ENCODE data around the gene BRIX1. TPM values are rescaled to one million over a fixed set of nuclear protein-coding genes. Genes with fewer than 3 reads are reported as not detected.

The BRIX1 gene
- total and polyA plus RNA-seq, 3 experiments from 2014 or later = 53.4 to 114 (median 102) TPM

- peaks cover 0 to 39% (median 8%) of the 10 kb centered on the region in 3 donors for H3K36me3 Mint-ChIP-seq
- no peaks in the 10 kb centered on the region for H3K9me3 Mint-ChIP-seq
- H3K4me3 Mint-ChIP-seq = peak overlapping the region in 1 of 7 donors; percentile 28
- peaks cover 0 to 3% of the 10 kb centered on the region in 2 donors for H3K27me3 Mint-ChIP-seq
- Histone ChIP-seq H3K4me1 (ENCODE audit: insufficient read depth, low read length) (peaks cover 23% of the 10 kb centered on the region), H3K36me3 (ENCODE audit: insufficient read depth, low read length) (peaks cover 12% of the 10 kb centered on the region), H3K27me3 (ENCODE audit: insufficient read depth, low read length, poor library complexity, severe bottlenecking) (no peaks in the 10 kb centered on the region), H3K9me3 (ENCODE audit: low read length) (no peaks in the 10 kb centered on the region), H3K27ac (ENCODE audit: low read depth, low read length) (no peak overlapping the region), H3K4me3 (ENCODE audit: low read length) (no peak overlapping the region)
- ChIA-PET POLR2A (interaction anchor here (3.8 kb wide), 1 partner anchor 12 kb away, joined by 97 read pairs; the partner anchor contains the start of genes BRIX1 and RAD1), CTCF (interaction anchor here (2.7 kb wide), 1 partner anchor 12 kb away, joined by 32 read pairs; the partner anchor contains the start of genes BRIX1 and RAD1)
- DNase-seq = no peak
- peak overlapping the region in 2 of 8 donors; percentile 21 to 84 for H3K27ac Mint-ChIP-seq
- peaks cover 26 to 44% (median 30%) of the 10 kb centered on the region in 3 donors for H3K4me1 Mint-ChIP-seq
Observed at GRCh38 chr5:34927785-34928184, 12.3 kb downstream of the BRIX1 start.

- peaks cover 12% of the 10 kb centered on the region for H3K36me3 ChIP-seq (ENCODE audit: insufficient read depth, low read length)
- H3K4me1 ChIP-seq (ENCODE audit: insufficient read depth, low read length) = peaks cover 23% of the 10 kb centered on the region
- DNase-seq = no peak
- H3K4me3 ChIP-seq (ENCODE audit: low read length) = no peak overlapping the region
- no peak overlapping the region for H3K27ac ChIP-seq (ENCODE audit: low read depth, low read length)
- POLR2A ChIA-PET = interaction anchor here (0.9 to 3.8 kb wide), 2 partner anchors 12 to 1314 kb away, joined by 4 to 97 read pairs; partner anchors contain the start of genes BRIX1 and RAD1
- CTCF ChIA-PET = interaction anchor here (0.5 to 2.7 kb wide), 3 partner anchors 12 to 997 kb away, joined by 3 to 32 read pairs (median 7); partner anchors contain the start of genes BRIX1 and RAD1
- Mint-ChIP-seq H3K9me3 (no peaks in the 10 kb centered on the region), H3K36me3 (peaks cover 0 to 35% (median 8%) of the 10 kb centered on the region in 3 donors), H3K27ac (peak overlapping the region in 3 of 8 donors; percentile 84 to 95 (median 87)), H3K27me3 (peaks cover 0 to 3% of the 10 kb centered on the region in 2 donors), H3K4me3 (peak overlapping the region in 3 of 7 donors; percentile 84 to 100 (median 91)), H3K4me1 (peaks cover 26 to 44% (median 30%) of the 10 kb centered on the region in 3 donors)
- H3K27me3 ChIP-seq (ENCODE audit: insufficient read depth, low read length, poor library complexity, severe bottlenecking) = no peaks in the 10 kb centered on the region
- H3K9me3 ChIP-seq (ENCODE audit: low read length) = no peaks in the 10 kb centered on the region
Observed at GRCh38 chr5:34928267-34928666, 12.8 kb downstream of the BRIX1 start.

GRCh38 chr5:34929134-34929719 is 13.7 kb downstream of the BRIX1 start, which contains the start of gene DNAJC21:
DNAJC21 (plus strand) TSS chr5:34929559; CDS start chr5:34929820, 261 bp downstream.
- Mint-ChIP-seq H3K36me3 (peaks cover 0 to 33% (median 9%) of the 10 kb centered on the region in 3 donors), H3K27me3 (peaks cover 0 to 3% of the 10 kb centered on the region in 2 donors), H3K4me1 (peaks cover 29 to 45% (median 32%) of the 10 kb centered on the region in 3 donors), H3K4me3 (peak within 1 kb of the TSS; percentile 94 to 100 (median 96)), H3K27ac (peak within 1 kb of the TSS; percentile 84 to 98 (median 97)), H3K9me3 (no peaks in the 10 kb centered on the region)
- Histone ChIP-seq H3K36me3 (ENCODE audit: insufficient read depth, low read length) (peaks cover 12% of the 10 kb centered on the region), H3K4me1 (ENCODE audit: insufficient read depth, low read length) (peaks cover 23% of the 10 kb centered on the region), H3K27me3 (ENCODE audit: insufficient read depth, low read length, poor library complexity, severe bottlenecking) (no peaks in the 10 kb centered on the region), H3K27ac (ENCODE audit: low read depth, low read length) (peak within 1 kb of the TSS; percentile 86), H3K9me3 (ENCODE audit: low read length) (no peaks in the 10 kb centered on the region), H3K4me3 (ENCODE audit: low read length) (peak within 1 kb of the TSS; percentile 86)
- POLR2A ChIA-PET = interaction anchor here (0.6 to 3.8 kb wide), 7 partner anchors 10 to 1947 kb away, joined by 3 to 97 read pairs (median 3); partner anchors contain the start of genes BRIX1, LMBRD2, NIPBL and RAD1
- peak; percentile 95 to 98 (median 97) for DNase-seq
- CTCF ChIA-PET = interaction anchor here (1.1 to 2.7 kb wide), 4 partner anchors 13 to 996 kb away, joined by 4 to 32 read pairs (median 6); partner anchors contain the start of genes BRIX1 and RAD1

GRCh38 chr5:34929720-34930461 is 14.4 kb downstream of the BRIX1 start:
- DNase-seq = peak; percentile 76 to 90 (median 81)
- Mint-ChIP-seq H3K4me1 (peaks cover 31 to 50% (median 37%) of the 10 kb centered on the region in 3 donors), H3K9me3 (no peaks in the 10 kb centered on the region), H3K27ac (peak overlapping the region; percentile 84 to 98 (median 97)), H3K4me3 (peak overlapping the region; percentile 94 to 100 (median 96)), H3K27me3 (peaks cover 0 to 3% of the 10 kb centered on the region in 2 donors), H3K36me3 (peaks cover 0 to 34% (median 5%) of the 10 kb centered on the region in 3 donors)
- Histone ChIP-seq H3K9me3 (ENCODE audit: low read length) (no peaks in the 10 kb centered on the region), H3K27ac (ENCODE audit: low read depth, low read length) (peak overlapping the region; percentile 86), H3K4me3 (ENCODE audit: low read length) (peak overlapping the region; percentile 86), H3K4me1 (ENCODE audit: insufficient read depth, low read length) (peaks cover 23% of the 10 kb centered on the region), H3K27me3 (ENCODE audit: insufficient read depth, low read length, poor library complexity, severe bottlenecking) (no peaks in the 10 kb centered on the region), H3K36me3 (ENCODE audit: insufficient read depth, low read length) (peaks cover 10% of the 10 kb centered on the region)
- POLR2A ChIA-PET = interaction anchor here (0.6 to 3.8 kb wide), 7 partner anchors 10 to 1947 kb away, joined by 3 to 97 read pairs (median 3); partner anchors contain the start of genes BRIX1, LMBRD2, NIPBL and RAD1
- CTCF ChIA-PET = interaction anchor here (1.1 to 2.7 kb wide), 5 partner anchors 14 to 995 kb away, joined by 3 to 32 read pairs (median 4); partner anchors contain the start of genes BRIX1 and RAD1

- Mint-ChIP-seq H3K4me1 (peaks cover 33 to 55% (median 40%) of the 10 kb centered on the region in 3 donors), H3K4me3 (peak overlapping the region; percentile 94 to 100 (median 96)), H3K27ac (peak overlapping the region; percentile 84 to 98 (median 97)), H3K27me3 (peaks cover 0 to 3% of the 10 kb centered on the region in 2 donors), H3K9me3 (no peaks in the 10 kb centered on the region), H3K36me3 (peaks cover 0 to 35% (median 5%) of the 10 kb centered on the region in 3 donors)
- H3K36me3 ChIP-seq (ENCODE audit: insufficient read depth, low read length) = peaks cover 5% of the 10 kb centered on the region
- peak overlapping the region; percentile 86 for H3K4me3 ChIP-seq (ENCODE audit: low read length)
- peaks cover 23% of the 10 kb centered on the region for H3K4me1 ChIP-seq (ENCODE audit: insufficient read depth, low read length)
- DNase-seq = no peak
- no peaks in the 10 kb centered on the region for H3K27me3 ChIP-seq (ENCODE audit: insufficient read depth, low read length, poor library complexity, severe bottlenecking)
- H3K27ac ChIP-seq (ENCODE audit: low read depth, low read length) = peak overlapping the region; percentile 86
- no peaks in the 10 kb centered on the region for H3K9me3 ChIP-seq (ENCODE audit: low read length)
- ChIA-PET CTCF (interaction anchor here (1.2 to 2.7 kb wide), 4 partner anchors 15 to 995 kb away, joined by 3 to 32 read pairs (median 6); partner anchors contain the start of genes BRIX1 and RAD1), POLR2A (interaction anchor here (0.8 to 3.8 kb wide), 3 partner anchors 11 to 1311 kb away, joined by 3 to 97 read pairs (median 9); partner anchors contain the start of genes BRIX1 and RAD1)
Observed at GRCh38 chr5:34930462-34930844, 14.9 kb downstream of the BRIX1 start.

- Histone ChIP-seq H3K4me3 (ENCODE audit: low read length) (peak overlapping the region; percentile 86), H3K9me3 (ENCODE audit: low read length) (no peaks in the 10 kb centered on the region), H3K36me3 (ENCODE audit: insufficient read depth, low read length) (peaks cover 8% of the 10 kb centered on the region), H3K4me1 (ENCODE audit: insufficient read depth, low read length) (peaks cover 23% of the 10 kb centered on the region), H3K27me3 (ENCODE audit: insufficient read depth, low read length, poor library complexity, severe bottlenecking) (no peaks in the 10 kb centered on the region), H3K27ac (ENCODE audit: low read depth, low read length) (peak overlapping the region; percentile 86)
- H3K4me3 Mint-ChIP-seq = peak overlapping the region; percentile 94 to 100 (median 96)
- DNase-seq = no peak
- peaks cover 33 to 55% (median 40%) of the 10 kb centered on the region in 3 donors for H3K4me1 Mint-ChIP-seq
- H3K27ac Mint-ChIP-seq = peak overlapping the region; percentile 72 to 98 (median 96)
- ChIA-PET CTCF (interaction anchor here (1.2 kb wide), 1 partner anchor 31 kb away, joined by 3 read pairs; no protein-coding TSS in a partner anchor), POLR2A (interaction anchor here (1.1 to 3.8 kb wide), 2 partner anchors 11 to 15 kb away, joined by 9 to 97 read pairs; partner anchors contain the start of genes BRIX1 and RAD1)
- H3K27me3 Mint-ChIP-seq = peaks cover 0 to 3% of the 10 kb centered on the region in 2 donors
- H3K9me3 Mint-ChIP-seq = no peaks in the 10 kb centered on the region
- peaks cover 0 to 35% (median 4%) of the 10 kb centered on the region in 3 donors for H3K36me3 Mint-ChIP-seq
Observed at GRCh38 chr5:34930870-34931269, 15.4 kb downstream of the BRIX1 start.

GRCh38 chr5:34932947-34933346 is 17.4 kb downstream of the BRIX1 start:
- Histone ChIP-seq H3K9me3 (ENCODE audit: low read length) (no peaks in the 10 kb centered on the region), H3K27me3 (ENCODE audit: insufficient read depth, low read length, poor library complexity, severe bottlenecking) (no peaks in the 10 kb centered on the region), H3K4me3 (ENCODE audit: low read length) (no peak overlapping the region), H3K36me3 (ENCODE audit: insufficient read depth, low read length) (peaks cover 18% of the 10 kb centered on the region), H3K27ac (ENCODE audit: low read depth, low read length) (no peak overlapping the region), H3K4me1 (ENCODE audit: insufficient read depth, low read length) (peaks cover 23% of the 10 kb centered on the region)
- ChIA-PET CTCF (no interaction called here), POLR2A (no interaction called here)
- Mint-ChIP-seq H3K9me3 (no peaks in the 10 kb centered on the region), H3K4me1 (peaks cover 33 to 55% (median 44%) of the 10 kb centered on the region in 3 donors), H3K4me3 (no peak overlapping the region), H3K36me3 (peaks cover 0 to 46% (median 7%) of the 10 kb centered on the region in 3 donors), H3K27ac (no peak overlapping the region), H3K27me3 (peaks cover 0 to 3% of the 10 kb centered on the region in 2 donors)
- DNase-seq = no peak
